Measurements from ENCODE around the gene PLAU.

- no peak for TF ChIP-seq POLR2A (IDR thresholded peaks at IDR 0.05; ENCODE audit: low read length)
- TF ChIP-seq GATA1 (IDR thresholded peaks at IDR 0.05; ENCODE audit: low read depth, low read length), result no peak
Measured at GRCh38 chr10:73887294-73888039, 23.5 kb upstream of the PLAU start.

Measured in erythroblast (primary cell).